NOMO-1 (cell line): ENCODE measurements around the gene TTC21A.

ENCODE experiments used
- DNase-seq, 2 experiments: peaks; one replicate each; lab custom pipeline; 2025; ENCODE audit not compliant: unreplicated experiment in 2 of 2; lab: John Stamatoyannopoulos, UW

TTC21A gene

GRCh38 chr3:39113291-39113690 lies 5.8 kb downstream of the TTC21A start:
- no peak for DNase-seq

GRCh38 chr3:39114456-39114855 lies 7.0 kb downstream of the TTC21A start:
- no peak for DNase-seq

GRCh38 chr3:39115870-39116269 lies 8.4 kb downstream of the TTC21A start:
- no peak for DNase-seq

DNA sequence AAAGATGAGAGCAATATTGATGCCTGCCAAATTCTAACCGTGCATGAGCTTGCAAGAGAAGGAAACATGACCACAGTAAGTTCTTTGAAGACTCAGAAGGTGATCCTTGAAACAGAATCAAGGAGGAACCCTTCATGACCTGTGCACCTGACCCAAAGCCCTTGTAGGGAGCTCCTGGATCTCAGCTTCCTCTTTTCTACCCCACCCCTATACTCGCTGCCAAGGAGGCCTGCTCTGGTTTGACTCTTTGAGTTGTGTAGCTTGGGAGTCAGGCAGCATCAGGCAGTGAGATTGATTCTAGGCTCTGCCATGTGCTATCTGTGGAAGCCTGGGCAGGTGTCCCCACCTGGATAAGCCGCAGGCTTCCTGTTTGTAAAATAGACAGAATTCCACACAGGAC lies 10.6 kb downstream of the TTC21A start:
- DNase-seq: peak; percentile 7 to 20

DNA sequence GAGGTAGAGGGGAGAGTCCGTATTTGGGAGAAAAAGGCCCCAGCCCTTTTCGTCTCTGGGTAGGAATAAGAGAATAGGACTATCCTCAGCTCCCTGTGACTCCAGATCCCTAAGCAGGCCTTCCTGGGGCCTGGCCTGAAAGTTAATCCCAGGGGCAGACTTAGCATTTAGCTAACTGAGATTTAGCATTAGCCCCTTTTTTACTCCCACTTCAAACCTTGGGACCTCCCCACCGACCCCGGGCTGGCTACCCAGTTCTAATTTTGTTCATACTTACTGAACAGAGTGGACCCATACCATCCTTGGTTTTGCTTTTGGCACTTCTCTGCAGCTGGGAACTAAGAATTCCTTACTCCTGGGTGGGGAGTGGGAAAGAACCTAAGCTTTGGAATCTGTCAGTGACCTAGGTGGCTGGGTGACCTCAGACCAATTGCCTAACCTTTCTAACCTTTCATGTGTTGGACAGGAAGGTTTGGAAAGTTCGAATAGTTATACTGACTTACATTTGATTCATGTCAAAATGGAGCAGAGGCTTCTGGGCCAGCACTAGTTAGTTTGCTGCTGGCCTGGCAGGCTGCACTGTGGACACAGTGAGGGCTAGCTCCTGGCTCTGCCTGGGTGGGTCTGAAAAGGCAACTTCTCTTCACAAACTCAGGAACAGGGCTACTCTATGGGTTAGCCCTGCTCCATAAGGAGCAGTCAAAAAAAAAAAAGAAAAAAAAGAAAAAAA lies 11.6 kb downstream of the TTC21A start:
- no peak for DNase-seq

DNA sequence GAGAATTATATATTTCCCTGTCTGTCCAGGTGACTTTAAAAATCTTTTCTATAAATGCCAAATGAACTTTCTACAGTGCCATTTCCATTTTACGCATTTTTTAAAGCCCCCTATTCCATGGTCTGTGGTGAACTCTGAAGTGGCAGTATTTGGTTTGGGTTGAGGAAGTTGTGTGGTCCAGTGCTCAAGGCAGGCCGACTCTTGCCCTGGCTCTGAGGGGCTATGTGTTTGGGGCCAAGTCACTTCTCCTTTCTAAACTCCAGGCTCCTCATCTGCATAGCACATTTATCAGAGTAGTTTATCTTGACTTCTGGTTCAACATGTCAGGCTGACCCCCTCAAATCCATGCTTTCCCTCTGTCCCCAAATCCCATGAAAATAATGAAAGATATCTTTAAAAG lies 14.1 kb downstream of the TTC21A start:
- DNase-seq: peak; percentile 16 to 29

- no peak for DNase-seq
Observed at GRCh38 chr3:39122813-39123212, 15.3 kb downstream of the TTC21A start.

- no peak for DNase-seq
Observed at GRCh38 chr3:39124876-39125840, 17.7 kb downstream of the TTC21A start.

DNA sequence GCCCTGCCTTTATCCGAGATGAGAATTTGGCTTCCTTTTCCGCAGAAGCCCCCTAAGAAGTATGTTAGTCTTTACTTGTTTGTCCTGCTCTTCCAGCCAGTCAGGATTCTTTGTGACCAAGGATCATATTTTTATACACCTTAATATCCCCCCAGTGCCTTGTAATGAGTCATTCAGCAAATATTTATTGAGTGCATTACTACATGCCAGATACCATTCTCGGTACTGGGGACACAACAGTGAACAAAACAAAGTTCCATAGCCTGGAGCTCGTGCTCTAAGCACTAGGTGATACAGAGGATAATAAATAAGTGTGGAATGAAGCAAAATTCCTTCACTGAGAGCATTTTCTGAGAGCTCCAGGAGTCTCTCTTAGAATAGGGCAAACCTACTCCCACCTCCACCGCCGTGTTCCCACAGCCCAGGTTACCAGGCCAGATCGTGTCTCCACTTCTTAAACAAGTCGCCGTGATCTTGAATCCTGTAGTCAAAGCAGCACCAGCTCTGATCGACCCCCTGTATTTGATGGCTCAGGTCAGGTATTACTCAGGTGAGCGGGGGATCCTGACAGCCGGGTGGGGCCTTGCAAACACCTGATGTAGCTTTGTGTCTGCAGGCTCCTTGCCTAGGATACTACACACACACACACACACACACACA lies 18.5 kb downstream of the TTC21A start:
- no peak for DNase-seq

DNA sequence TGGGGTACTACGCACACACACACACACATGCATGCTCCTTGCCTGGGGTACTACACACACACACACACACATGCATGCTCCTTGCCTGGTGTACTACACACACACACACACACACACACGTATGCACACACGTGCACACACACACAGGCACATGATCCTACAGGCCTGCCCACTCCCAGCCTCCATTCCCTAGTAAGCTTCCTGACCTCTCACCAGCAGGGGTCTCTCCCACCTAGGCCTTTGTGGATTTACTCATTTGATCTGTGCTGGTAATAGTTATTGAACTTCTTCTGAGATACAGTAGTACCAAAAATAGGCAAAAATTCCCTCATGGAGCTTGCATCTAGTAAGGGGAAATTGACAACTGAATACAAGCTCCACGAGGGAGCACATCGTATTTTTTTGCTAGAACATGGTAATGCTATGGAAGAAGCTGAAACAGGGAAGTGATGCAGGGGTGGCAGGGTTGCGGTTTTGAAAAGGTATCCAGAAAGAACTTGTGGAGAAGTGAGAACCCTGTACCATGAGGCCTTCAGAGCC lies 19.1 kb downstream of the TTC21A start:
- DNase-seq: peak; percentile 19 to 62

DNA sequence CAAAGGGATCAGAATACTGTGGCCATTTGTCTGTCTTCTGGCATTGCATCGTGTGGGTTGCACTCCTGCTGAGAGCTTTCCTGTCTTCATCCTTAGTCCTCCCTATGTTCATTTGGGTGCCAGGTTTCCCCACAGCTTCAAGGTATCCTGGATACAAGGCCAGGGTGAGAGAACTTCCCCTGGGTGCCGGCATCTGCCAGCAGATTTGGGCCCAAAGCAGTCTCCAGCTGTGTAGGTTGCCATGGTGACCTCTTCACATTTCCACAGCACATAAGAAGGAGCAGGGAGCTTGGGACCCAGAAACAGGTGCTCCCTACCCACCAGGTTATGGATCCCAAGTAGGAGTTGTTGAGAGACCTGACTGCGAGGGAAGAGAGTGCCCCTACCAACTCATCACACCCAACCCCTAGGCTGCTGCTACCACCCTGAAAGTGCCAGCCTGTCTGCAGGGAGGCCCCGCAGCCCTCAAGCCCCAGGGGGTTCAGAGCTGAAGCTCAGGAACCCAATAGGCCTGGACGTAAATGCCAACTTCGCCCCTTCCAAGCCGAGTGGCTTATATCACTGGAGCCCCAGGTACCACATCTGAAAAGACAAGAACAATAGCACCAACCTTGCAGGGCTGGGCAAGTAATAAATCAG lies 19.9 kb downstream of the TTC21A start:
- no peak for DNase-seq

GRCh38 chr3:39127908-39128304 lies 20.4 kb downstream of the TTC21A start:
- DNase-seq: no peak

DNA sequence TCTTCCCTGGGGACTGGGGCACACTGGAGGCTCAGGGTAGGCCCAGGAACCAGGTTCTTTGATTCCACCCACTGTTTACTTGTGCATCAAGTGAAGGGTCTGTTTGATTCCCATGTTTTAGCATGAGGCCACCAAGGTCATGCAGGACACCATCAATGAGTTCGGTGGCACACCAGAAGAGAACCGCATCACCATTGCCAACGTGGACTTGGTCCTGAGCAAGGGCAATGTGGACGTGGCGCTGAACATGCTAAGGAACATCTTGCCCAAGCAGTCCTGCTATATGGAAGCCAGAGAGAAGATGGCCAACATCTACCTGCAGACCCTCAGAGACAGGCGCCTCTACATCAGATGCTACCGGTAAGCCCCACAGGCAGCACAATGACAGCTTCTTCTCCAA lies 21.5 kb downstream of the TTC21A start:
- no peak for DNase-seq

DNA sequence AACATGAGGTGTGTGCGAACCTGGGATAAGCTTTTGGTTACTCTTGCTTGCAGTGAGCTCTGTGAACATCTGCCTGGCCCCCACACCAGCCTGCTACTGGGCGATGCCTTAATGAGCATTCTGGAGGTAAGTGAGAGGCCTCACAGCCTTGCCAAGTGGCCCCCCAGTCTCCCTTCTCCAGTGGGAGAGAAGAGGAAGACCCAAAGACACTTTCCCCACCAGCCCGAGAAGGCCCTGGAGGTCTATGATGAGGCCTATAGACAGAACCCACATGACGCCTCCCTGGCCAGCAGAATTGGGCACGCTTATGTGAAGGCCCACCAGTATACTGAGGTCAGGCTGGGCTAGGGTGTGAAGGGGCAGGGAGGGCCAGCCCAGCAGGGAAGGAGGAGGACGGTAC lies 22.5 kb downstream of the TTC21A start:
- DNase-seq: no peak

DNA sequence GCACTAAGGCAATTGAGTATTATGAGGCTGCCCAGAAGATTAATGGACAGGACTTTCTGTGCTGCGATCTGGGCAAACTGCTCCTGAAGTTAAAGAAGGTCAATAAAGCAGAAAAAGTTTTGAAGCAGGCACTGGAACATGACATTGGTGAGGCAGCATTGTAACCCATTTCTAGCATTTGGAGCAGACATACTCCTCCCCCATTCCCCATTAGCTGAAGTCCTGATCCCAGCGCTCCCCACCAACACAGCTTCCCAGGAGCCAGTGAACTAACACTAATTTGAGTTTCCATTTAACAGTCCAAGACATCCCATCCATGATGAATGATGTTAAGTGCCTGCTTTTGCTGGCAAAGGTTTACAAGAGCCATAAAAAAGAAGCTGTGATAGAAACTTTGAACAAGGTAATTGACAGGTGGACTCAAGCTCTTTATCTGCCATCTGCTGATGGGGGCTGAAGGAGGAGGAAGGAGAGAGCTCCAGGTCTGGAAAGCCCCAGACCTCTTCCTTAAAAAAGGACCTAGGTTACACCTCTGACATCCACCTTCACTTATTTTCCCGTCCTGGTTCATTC lies 23.3 kb downstream of the TTC21A start:
- DNase-seq: no peak

DNA sequence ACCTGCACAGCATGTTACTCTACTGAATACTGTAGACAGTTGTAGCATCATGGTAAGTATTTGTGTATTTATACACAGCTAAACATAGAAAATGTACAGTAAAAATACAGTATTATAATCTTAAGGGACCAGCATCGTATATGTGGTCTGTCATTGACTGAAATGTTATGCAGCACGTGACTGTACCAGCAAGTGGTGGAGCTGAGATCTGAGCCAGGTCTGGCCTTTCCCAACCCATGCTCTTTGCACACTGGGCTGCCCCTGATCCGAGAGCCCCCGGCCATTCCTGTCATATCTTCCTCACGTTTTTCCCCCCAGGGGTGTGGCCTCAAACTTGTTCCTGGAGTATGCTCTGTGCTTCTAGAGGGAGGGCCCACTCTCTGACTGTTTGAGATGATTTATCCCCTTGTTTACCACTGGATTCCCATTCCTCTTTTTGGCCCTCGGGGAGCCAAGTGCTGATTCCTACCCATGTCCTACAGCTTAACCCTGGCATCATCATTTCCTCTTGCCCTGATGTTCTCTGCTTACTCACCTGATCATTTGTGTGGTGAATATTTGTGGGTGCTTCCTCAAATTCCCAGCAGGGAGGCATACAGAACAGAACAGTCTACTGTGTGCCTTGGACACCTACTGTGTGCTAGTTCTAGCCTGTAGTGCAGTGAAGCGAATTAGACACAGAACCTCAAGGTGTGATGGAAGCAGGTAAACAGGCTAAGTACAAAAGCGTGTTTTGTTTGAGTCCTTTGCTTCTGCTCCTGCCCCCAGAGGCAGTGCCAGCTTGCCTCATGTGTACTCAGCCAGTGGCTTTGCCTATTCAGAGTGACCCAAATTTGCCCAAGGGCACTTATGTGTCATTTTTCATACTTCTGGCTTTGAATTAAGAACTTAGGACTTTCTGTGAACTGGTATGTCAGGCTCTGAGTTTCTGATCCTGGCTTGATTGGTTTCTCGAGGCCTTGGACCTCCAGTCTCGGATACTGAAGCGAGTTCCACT lies 24.9 kb downstream of the TTC21A start:
- no peak for DNase-seq

GRCh38 chr3:39133093-39133490 lies 25.6 kb downstream of the TTC21A start:
- no peak for DNase-seq

GRCh38 chr3:39133822-39134221 lies 26.3 kb downstream of the TTC21A start:
- no peak for DNase-seq

DNA sequence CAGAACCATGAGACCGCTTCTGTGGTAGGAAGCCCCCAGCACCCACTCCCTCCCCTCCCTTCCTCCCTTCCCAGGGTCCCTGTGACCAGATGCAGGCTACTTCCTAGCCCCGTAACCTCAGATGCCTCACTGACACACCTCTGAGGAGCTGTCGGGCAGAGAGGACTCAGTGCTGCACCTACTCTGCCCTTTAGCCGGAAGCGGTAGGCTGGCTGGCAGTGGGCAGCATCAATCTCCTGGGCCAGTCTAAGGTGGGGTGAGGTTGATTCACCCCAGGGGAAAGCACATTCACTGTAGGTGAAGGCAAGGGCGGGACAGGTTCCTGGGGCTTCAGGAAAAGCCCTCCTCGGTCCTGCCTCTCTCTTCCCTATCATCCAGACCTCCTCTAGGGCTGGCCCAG lies 26.8 kb downstream of the TTC21A start:
- DNase-seq: no peak
